Right lobe of liver (tissue), 6 donors: ENCODE data around the gene NRM. TPM values are rescaled to one million over a fixed set of nuclear protein-coding genes. Genes with fewer than 3 reads are reported as not detected.

Experiments
- ATAC-seq, 4 donors: fragments of 200-7000 bp; cut with Tn5 transposase; one replicate each; pipeline ENCODE4 v1.9.1; 2020; ENCODE audit warnings: mild to moderate bottlenecking in 4 of 4, moderate library complexity in 4 of 4
- DNase-seq, 3 donors: peaks; one replicate each; pipeline ENCODE4 v3.0.0-alpha.2; 2020
- H3K27ac ChIP-seq, 3 donors: fragments of 200-600 bp; one replicate each; pipeline ENCODE4 v1.8.0; 2022
- H3K27me3 ChIP-seq, 2 donors: fragments of 200-600 bp; one replicate each; pipeline ENCODE4 v1.8.0; 2022
- H3K36me3 ChIP-seq, 4 donors: fragments of 200-600 bp; sonication (generic) in 1 of 4; one replicate each; pipeline versions ENCODE4 v1.5.1 to v1.8.0; 2017 to 2022; ENCODE audit warnings: control low read depth in 1 of 4
- H3K4me1 ChIP-seq, 4 donors: fragments of 200-600 bp; sonication (generic) in 1 of 4; one replicate each; pipeline versions ENCODE4 v1.5.1 to v1.8.0; 2017 to 2022; ENCODE audit warnings: control low read depth in 1 of 4
- H3K4me3 ChIP-seq, 3 donors: fragments of 200-600 bp; one replicate each; pipeline ENCODE4 v1.8.0; 2022
- H3K9me3 ChIP-seq, 4 donors: fragments of 200-600 bp; sonication (generic) in 1 of 4; one replicate each; pipeline versions ENCODE4 v1.5.1 to v1.8.0; 2017 to 2022; ENCODE audit warnings: control low read depth in 1 of 4
- CTCF ChIP-seq, 4 donors: fragments of 200-600 bp in 3 of 4; fragments of 450-650 bp in 1 of 4; IDR thresholded peaks; one replicate each; pipeline versions ENCODE4 v1.5.1 to v1.8.0; 2016 to 2022; ENCODE audit warnings: antibody characterized with exemption in 4 of 4, mild to moderate bottlenecking in 2 of 4
- POLR2A ChIP-seq: fragments of 450-650 bp; IDR thresholded peaks from one replicate; pipeline ENCODE4 v1.6.1; 2017; ENCODE audit warnings: antibody characterized with exemption, mild to moderate bottlenecking
- WGBS: methylation state at CpG from one replicate; pipeline ENCODE4 v1.1.6; 2018; ENCODE audit warnings: low coverage, low lambda C conversion rate; ENCODE audit not compliant: insufficient coverage; ENCODE audit errors: missing lambda C conversion rate; 5-methylcytosine and 5-hydroxymethylcytosine counted together
- intact Hi-C, 2 donors: fragments of 100-400 bp; cut with DNase I; formaldehyde crosslinking; loops; one replicate each; pipeline versions ENCODE4 v1.11.2 to v1.14.1; 2022
- total RNA-seq, 6 experiments: library from RNA; depleted of rRNA in 2 of 6; stranded (reverse); fragments of >200 nt in 2 of 6; fragmentation: NEBNext Ultra II Directional in 3 of 6; extraction: Animal tissue kit (Norgen Biotek cat#: 25700) in 3 of 6; gene quantifications; one replicate each; pipeline versions ENCODE4 v1.1.0 to v1.2.4, GENCODE V29; 2016 to 2023
- donor health status: DM: no; HTN: yes; CAD: no.
- donor health status: DM: no; HTN: no; CAD: no.
- donor health status: DM: no; HTN: no; CAD: no.
- donor health status: DM: no; HTN: yes; CAD: no.
- donor health status: DM: no; HTN: yes; CAD: no.

Gene NRM
- total RNA-seq, 6 experiments from 2014 or later: 1.2 to 2.7 (median 1.9) TPM

- DNase-seq: peak in 1 of 3 donors; percentile 62
- intact Hi-C loops: no loop called here
Measured at GRCh38 chr6:30685157-30686008, 5.4 kb downstream of the NRM start.

GRCh38 chr6:30684386-30685156, 6.2 kb downstream of the NRM start:
- intact Hi-C loops: no loop called here
- H3K4me1 ChIP-seq: peaks cover 0 to 44% (median 19%) of the 10 kb centered on the region in 4 donors
- H3K27me3 ChIP-seq: no peaks in the 10 kb centered on the region
- DNase-seq (peak; percentile 66 to 77 (median 74)), ATAC-seq (peak in 1 of 4 donors; percentile 9)
- TF ChIP-seq CTCF (IDR thresholded peaks at IDR 0.05) (no peak), POLR2A (no peak)
- 14% methylated on average over 12 of the region's 21 CpGs for WGBS
- H3K4me3 ChIP-seq: peak overlapping the region; percentile 70 to 76 (median 75)
- peak overlapping the region; percentile 87 to 96 (median 89) for H3K27ac ChIP-seq
- H3K9me3 ChIP-seq: no peaks in the 10 kb centered on the region
- H3K36me3 ChIP-seq: no peaks in the 10 kb centered on the region

More at GRCh38 chr6:30685157-30686008, 5.4 kb downstream of the NRM start:
- Histone ChIP-seq H3K4me1 (peaks cover 0 to 43% (median 18%) of the 10 kb centered on the region in 4 donors), H3K4me3 (peak overlapping the region; percentile 70 to 76 (median 75)), H3K36me3 (no peaks in the 10 kb centered on the region), H3K9me3 (no peaks in the 10 kb centered on the region), H3K27ac (peak overlapping the region; percentile 87 to 96 (median 89)), H3K27me3 (no peaks in the 10 kb centered on the region)
- TF ChIP-seq CTCF (IDR thresholded peaks at IDR 0.05) (peak in 1 of 4 donors; percentile 8), POLR2A (no peak)
- WGBS: 35% methylated on average over 22 of the region's 29 CpGs
- no peak for ATAC-seq

- Histone ChIP-seq H3K4me3 (peak overlapping the region; percentile 70 to 76 (median 75)), H3K27me3 (no peaks in the 10 kb centered on the region), H3K36me3 (peaks cover 0 to under 1% (median 0%) of the 10 kb centered on the region in 4 donors), H3K4me1 (peaks cover 0 to 44% (median 22%) of the 10 kb centered on the region in 4 donors), H3K9me3 (no peaks in the 10 kb centered on the region), H3K27ac (peak overlapping the region; percentile 87 to 96 (median 89))
- 25% methylated on average over 2 of the region's 2 CpGs for WGBS
- TF ChIP-seq POLR2A (no peak), CTCF (IDR thresholded peaks at IDR 0.05) (no peak)
- intact Hi-C loops: no loop called here
- ATAC-seq (no peak), DNase-seq (peak in 1 of 3 donors; percentile 49)
Measured at GRCh38 chr6:30683980-30684338, 6.8 kb downstream of the NRM start.

- Histone ChIP-seq H3K36me3 (peaks cover 0 to 3% (median 0%) of the 10 kb centered on the region in 4 donors), H3K27me3 (no peaks in the 10 kb centered on the region), H3K4me1 (peaks cover 0 to 50% (median 26%) of the 10 kb centered on the region in 4 donors), H3K27ac (peak overlapping the region; percentile 87 to 96 (median 89)), H3K9me3 (no peaks in the 10 kb centered on the region), H3K4me3 (peak overlapping the region; percentile 70 to 76 (median 75))
- intact Hi-C loops: no loop called here
- TF ChIP-seq POLR2A (no peak), CTCF (IDR thresholded peaks at IDR 0.05) (no peak)
- WGBS: 12% methylated on average over 3 of the region's 7 CpGs
- no peak for ATAC-seq
- DNase-seq: peak in 2 of 3 donors; percentile 46 to 57
Measured at GRCh38 chr6:30683183-30683979, 7.4 kb downstream of the NRM start.
